OCI-LY7 (cell line): ENCODE measurements around the gene VWDE.
"Not testable (repeated sequence)": the region's sequence is repeated elsewhere in the genome, so short reads cannot be mapped to it uniquely, and the experiment has no call there.

Source experiments
- CTCF ChIP-seq: fragments of 200-600 bp; sonication (generic); conservative IDR thresholded peaks from 2 replicates; pipeline ENCODE4 v1.5.1; 2014; ENCODE audit warnings: mild to moderate bottlenecking, antibody characterized with exemption, low read length, moderate library complexity, mixed read lengths
- EZH2phosphoT487 ChIP-seq: fragments of 200-600 bp; sonication (generic); IDR thresholded peaks from 2 replicates; pipeline ENCODE4 v1.6.1; 2018; ENCODE audit warnings: low read depth, borderline replicate concordance, mild to moderate bottlenecking, mixed run types, antibody characterized with exemption, low read length, moderate library complexity, mixed read lengths

- not testable (repeated sequence) for TF ChIP-seq CTCF, EZH2phosphoT487
These were observed 7.0 kb downstream of the VWDE start for GRCh38 chr7:12396670-12397069.
